ENCODE results near the gene CR2. TPM values are rescaled to one million over a fixed set of nuclear protein-coding genes. Genes with fewer than 3 reads are reported as not detected.
"Not testable (repeated sequence)": the region's sequence is repeated elsewhere in the genome, so short reads cannot be mapped to it uniquely, and the experiment has no call there.

CR2 gene
- total RNA-seq, 1 donor from 2014 or later = not detected

- DNase-seq (ENCODE audit: low read depth); H3K4me3 ChIP-seq (ENCODE audit: low read depth, low read length); H3K36me3 ChIP-seq (ENCODE audit: control insufficient read depth, insufficient read depth, low read length); H3K27me3 ChIP-seq (ENCODE audit: control insufficient read depth, insufficient read depth, low read length); FAIRE-seq: not testable (repeated sequence)
These were observed 82.1 kb downstream of the CR2 start for GRCh38 chr1:207536263-207536662.

Other genes with a start within 250 kb of the CR2 start
- 63.4 and 85.3 TPM in 2 replicates for gene CD55, start 132.7 kb upstream of the CR2 start, total RNA-seq
- gene CR1, start 41.8 kb downstream of the CR2 start, total RNA-seq = not detected in 2 replicates
- not detected in 2 replicates for gene CR1L, start 190.8 kb downstream of the CR2 start, total RNA-seq